Liver (tissue), 3 donors: Measurements from ENCODE around the gene GRID1.

Source experiments
- HNF4A ChIP-seq, 2 donors: conservative IDR thresholded peaks; 2 replicates each; pipeline ENCODE4 v1.6.1; 2016; ENCODE audit warnings: antibody characterized with exemption in 2 of 2, mild to moderate bottlenecking in 2 of 2
- JUND ChIP-seq, 2 donors: IDR thresholded peaks; 2 replicates each; pipeline ENCODE4 v1.6.1; 2016; ENCODE audit warnings: antibody characterized with exemption in 2 of 2
- TAF1 ChIP-seq: conservative IDR thresholded peaks from 2 replicates; pipeline ENCODE4 v1.6.1; 2016; ENCODE audit warnings: antibody characterized with exemption, mild to moderate bottlenecking
- TF ChIP-seq, protein P1 (sequence below): fragments of 150-350 bp; IDR thresholded peaks from 2 replicates; pipeline ENCODE4 v1.5.1; 2017; ENCODE audit warnings: improper control_type of control experiment, low read depth, low read length; ENCODE audit not compliant: missing input control
- donor health status: healthy.
- donor health status: healthy.

DNA sequence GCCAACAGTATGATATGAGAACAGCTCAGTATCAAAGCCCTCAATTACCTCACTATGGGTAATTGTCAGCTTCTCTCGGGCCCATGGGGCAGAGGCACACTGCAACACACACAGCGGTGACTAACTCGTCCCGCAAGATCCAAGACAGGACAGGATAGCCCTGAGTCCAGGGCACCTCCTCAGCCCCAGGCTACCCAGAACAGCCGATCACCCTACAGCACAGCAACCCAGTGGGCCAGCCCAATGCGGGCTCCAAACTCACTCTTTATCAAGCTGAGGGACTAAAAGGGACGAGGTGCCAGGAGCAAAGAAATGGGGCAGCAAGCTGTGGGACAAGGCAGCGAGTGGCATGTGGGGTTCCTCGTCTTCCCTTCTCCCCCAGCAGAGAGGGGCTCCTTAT, 765.1 kb downstream of the GRID1 start:
- TF ChIP-seq JUND (IDR thresholded peaks at IDR 0.05) (no peak), HNF4A (conservative IDR thresholded peaks at IDR 0.05) (no peak), TAF1 (no peak)
- TF ChIP-seq, protein P1, sequence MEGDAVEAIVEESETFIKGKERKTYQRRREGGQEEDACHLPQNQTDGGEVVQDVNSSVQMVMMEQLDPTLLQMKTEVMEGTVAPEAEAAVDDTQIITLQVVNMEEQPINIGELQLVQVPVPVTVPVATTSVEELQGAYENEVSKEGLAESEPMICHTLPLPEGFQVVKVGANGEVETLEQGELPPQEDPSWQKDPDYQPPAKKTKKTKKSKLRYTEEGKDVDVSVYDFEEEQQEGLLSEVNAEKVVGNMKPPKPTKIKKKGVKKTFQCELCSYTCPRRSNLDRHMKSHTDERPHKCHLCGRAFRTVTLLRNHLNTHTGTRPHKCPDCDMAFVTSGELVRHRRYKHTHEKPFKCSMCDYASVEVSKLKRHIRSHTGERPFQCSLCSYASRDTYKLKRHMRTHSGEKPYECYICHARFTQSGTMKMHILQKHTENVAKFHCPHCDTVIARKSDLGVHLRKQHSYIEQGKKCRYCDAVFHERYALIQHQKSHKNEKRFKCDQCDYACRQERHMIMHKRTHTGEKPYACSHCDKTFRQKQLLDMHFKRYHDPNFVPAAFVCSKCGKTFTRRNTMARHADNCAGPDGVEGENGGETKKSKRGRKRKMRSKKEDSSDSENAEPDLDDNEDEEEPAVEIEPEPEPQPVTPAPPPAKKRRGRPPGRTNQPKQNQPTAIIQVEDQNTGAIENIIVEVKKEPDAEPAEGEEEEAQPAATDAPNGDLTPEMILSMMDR: no peak
